HepG2 (cell line): Measurements from ENCODE around the gene ORM1. TPM values are rescaled to one million over a fixed set of nuclear protein-coding genes. Genes with fewer than 3 reads are reported as not detected.

Experiments used
- ATAC-seq: fragments of 200-7000 bp; cut with Tn5 transposase; 3 replicates; pipeline ENCODE4 v1.9.1; 2020; ENCODE audit warnings: mild to moderate bottlenecking, moderate library complexity
- BruUV-seq: library from RNA; stranded (reverse); fragments of 400-500 nt; replicated peaks from 2 replicates; lab custom pipeline; 2021; lab: Mats Ljungman, UMichigan
- CTCF ChIA-PET: fragments of 300-600 bp; formaldehyde crosslinking; extraction: SDS; loops from one replicate; lab custom pipeline; 2021; ENCODE audit warnings: low total read pairs, inconsistent platforms, low intra/inter-chr PET ratio; lab: Yijun Ruan, JAX
- POLR2A ChIA-PET: fragments of 350-600 bp; sonication (Branson Sonifier 250); formaldehyde crosslinking; loops from one replicate; lab custom pipeline; 2020; ENCODE audit warnings: antibody characterized with exemption, inconsistent platforms; lab: Yijun Ruan, JAX
- DNase-seq: peaks from one replicate; pipeline ENCODE4 v3.0.0-alpha.2; 2015; ENCODE audit warnings: low spot score
- FAIRE-seq: peaks from 3 replicates; lab custom pipeline; 2011; peaks lifted over from hg19 to GRCh38; lab: Jason Lieb, UNC
- H2AFZ ChIP-seq: one replicate; pipeline ENCODE4 v1.6.1; 2011; ENCODE audit warnings: low read length, inconsistent platforms
- H3K27ac ChIP-seq: fragments of 300-600 bp; 3 replicates; pipeline ENCODE4 v1.8.0; 2011; ENCODE audit warnings: mixed run types, mild to moderate bottlenecking, mixed read lengths, low read length, inconsistent platforms; ENCODE audit not compliant: insufficient read depth; ENCODE audit errors: extremely low read length
- H3K27me3 ChIP-seq, 2 experiments: fragments of 200-600 bp in 1 of 2; 2 replicates in 1 of 2; 3 replicates in 1 of 2; pipeline versions ENCODE4 v1.6.0 to v1.8.0; 2011; ENCODE audit warnings: low read length in 2 of 2, mild to moderate bottlenecking in 2 of 2, moderate library complexity in 2 of 2, inconsistent platforms in 1 of 2; ENCODE audit not compliant: insufficient read depth in 2 of 2, control insufficient read depth in 1 of 2
- H3K36me3 ChIP-seq, 2 experiments: fragments of 200-600 bp in 1 of 2; replicated peaks in 1 of 2; 2 replicates in 1 of 2; 3 replicates in 1 of 2; pipeline versions ENCODE4 v1.5.1 to v1.8.0; 2011; ENCODE audit warnings: low read length in 2 of 2, inconsistent platforms in 1 of 2; ENCODE audit not compliant: insufficient read depth in 2 of 2, control insufficient read depth in 1 of 2
- H3K4me1 ChIP-seq: 2 replicates; pipeline ENCODE4 v1.5.1; 2012; ENCODE audit warnings: low read length, inconsistent platforms; ENCODE audit not compliant: insufficient read depth
- H3K4me2 ChIP-seq: 2 replicates; pipeline ENCODE4 v1.6.0; 2011; ENCODE audit warnings: low read depth, low read length, inconsistent platforms
- H3K4me3 ChIP-seq, 3 experiments: fragments of 200-600 bp in 1 of 3; sonication (generic), shearing (Covaris generic) in 1 of 3; replicated peaks in 1 of 3; 2 replicates each; pipeline ENCODE4 v1.5.1; 2011 to 2016; ENCODE audit warnings: low read length in 3 of 3, inconsistent platforms in 2 of 3, low read depth in 2 of 3, mild to moderate bottlenecking in 2 of 3, control low read depth in 1 of 3, mixed read lengths in 1 of 3; ENCODE audit not compliant: insufficient read depth in 1 of 3
- H3K79me2 ChIP-seq: one replicate; pipeline ENCODE4 v1.6.1; 2011; ENCODE audit warnings: low read length, inconsistent platforms; ENCODE audit not compliant: insufficient read depth
- H3K9ac ChIP-seq: 2 replicates; pipeline ENCODE4 v1.6.0; 2011; ENCODE audit warnings: mild to moderate bottlenecking, low read depth, low read length, inconsistent platforms; ENCODE audit not compliant: insufficient read depth
- H3K9me3 ChIP-seq: 2 replicates; pipeline ENCODE4 v1.5.1; 2012; ENCODE audit warnings: mild to moderate bottlenecking, low read length
- H4K20me1 ChIP-seq: 2 replicates; pipeline ENCODE4 v1.6.0; 2011; ENCODE audit warnings: inconsistent platforms, mild to moderate bottlenecking, low read length, moderate library complexity; ENCODE audit not compliant: insufficient read depth
- GABPB1 ChIP-seq: IDR thresholded peaks from 2 replicates; pipeline ENCODE4 v1.6.1; 2016; ENCODE audit warnings: mild to moderate bottlenecking, missing genetic modification reagents, moderate library complexity, missing compliant biosample characterization
- MAFK ChIP-seq, 2 experiments: IDR thresholded peaks in 1 of 2; conservative IDR thresholded peaks in 1 of 2; 2 replicates each; pipeline ENCODE4 v1.6.1; 2011; ENCODE audit warnings: improper control_type of control experiment in 2 of 2, low read length in 2 of 2
- RBM22 ChIP-seq: fragments of 200-400 bp; formaldehyde crosslinking; optimal IDR thresholded peaks from 2 replicates; pipeline ENCODE3; 2017; ENCODE audit warnings: mild to moderate bottlenecking, low read length, moderate library complexity
- ZNF362 ChIP-seq: sonication (generic); formaldehyde crosslinking; IDR thresholded peaks from 2 replicates; pipeline ENCODE4 v1.4.0; 2020; ENCODE audit warnings: missing genetic modification reagents, mild to moderate bottlenecking, borderline replicate concordance
- WGBS: methylation state at CpG from one replicate; pipeline ENCODE4 v1.1.6; 2017; ENCODE audit warnings: low lambda C conversion rate; 5-methylcytosine and 5-hydroxymethylcytosine counted together
- in situ Hi-C: cut with HindIII; loops from 2 replicates; pipeline ENCODE4 v1.10.0; 2017; ENCODE audit warnings: low pct_unique_long_range_greater_than_20kb; ENCODE audit not compliant: extremely low pct_ligation_motif_present
- intact Hi-C: fragments of 100-400 bp; cut with micrococcal nuclease; formaldehyde crosslinking; loops from one replicate; pipeline ENCODE4 v1.10.0; 2022; ENCODE audit not compliant: unreplicated experiment
- polyA plus RNA-seq, 8 experiments: library from polyadenylated mRNA; depleted of rRNA in 3 of 8; stranded (reverse) in 7 of 8; unstranded in 1 of 8; fragments of >200 nt; fragmentation: Illumina TruSeq in 4 of 8; extraction: Trizol in 4 of 8; gene quantifications; 2 replicates each; pipeline versions ENCODE4 v1.2.1 to v1.2.3, GENCODE V29; 2011 to 2016; ENCODE audit warnings: low read depth in 4 of 8, missing spikeins in 1 of 8, mixed read lengths in 1 of 8; ENCODE audit not compliant: insufficient read depth in 1 of 8
- total RNA-seq, 5 experiments: library from RNA; depleted of rRNA; stranded (reverse); fragments of >200 nt; fragmentation: Illumina TruSeq; extraction: Trizol; gene quantifications; 2 replicates each; pipeline ENCODE4 v1.2.3, GENCODE V29; 2016; ENCODE audit warnings: low read depth in 1 of 5

The ORM1 gene
- total and polyA plus RNA-seq, 2 of the 13 experiments (the other 11 are each of a cell fraction or from before 2014, with no cell fraction given), result 699 to 1,180 TPM

GRCh38 chr9:114311571-114312512, 11.1 kb upstream of the ORM1 start:
- no peak overlapping the region for H3K4me2 ChIP-seq
- H4K20me1 ChIP-seq, result no peaks in the 10 kb centered on the region
- H3K79me2 ChIP-seq, result no peaks in the 10 kb centered on the region
- in situ Hi-C loops, result no loop called here
- H3K9me3 ChIP-seq, result no peaks in the 10 kb centered on the region
- TF ChIP-seq ZNF362 (CRISPR knock-in tag), result no peak
- TF ChIP-seq RBM22, result peak; percentile 32
- TF ChIP-seq MAFK (conservative IDR thresholded peaks at IDR 0.05 in 1 of 2, IDR thresholded peaks at IDR 0.05 in 1 of 2; ENCODE audit: low read length in 2 of 2), result peak; percentile 38 to 55; a peak in 2 of 4 replicates
- no peak for DNase-seq
- H3K4me1 ChIP-seq, result no peaks in the 10 kb centered on the region
- ChIA-PET POLR2A (no interaction called here), CTCF (no interaction called here)
- no peak for FAIRE-seq
- intact Hi-C loops, result no loop called here
- TSS peak; percentile 79 for BruUV-seq
- H3K27ac ChIP-seq, result no peak overlapping the region
- 96% methylated on average over 28 of the region's 28 CpGs for WGBS
- no peaks in the 10 kb centered on the region for H3K27me3 ChIP-seq
- ATAC-seq, result no peak
- H2AFZ ChIP-seq, result no peak overlapping the region
- H3K9ac ChIP-seq, result no peak overlapping the region
- peaks cover 29 to 38% of the 10 kb centered on the region in 2 experiments for H3K36me3 ChIP-seq
- H3K4me3 ChIP-seq, result no peak overlapping the region

DNA sequence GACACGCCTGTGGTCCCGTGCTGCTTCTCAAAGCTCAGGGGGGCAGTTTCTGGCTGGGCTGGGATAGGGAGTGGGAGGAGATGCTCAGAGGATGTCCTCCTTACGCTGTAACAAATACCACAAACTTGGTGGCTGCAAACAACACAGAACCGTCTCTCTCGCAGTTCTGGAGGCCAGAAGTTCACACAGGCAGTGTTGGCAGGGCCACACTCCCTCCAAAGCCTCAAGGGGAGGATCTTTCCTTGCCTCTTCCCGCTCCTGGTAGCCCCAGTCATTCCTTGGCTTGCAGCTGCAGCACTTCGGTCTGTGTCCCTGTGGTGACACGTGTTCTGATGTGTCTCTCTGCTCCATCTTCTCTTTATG, 10.4 kb upstream of the ORM1 start:
- H3K4me3 ChIP-seq, result no peak overlapping the region
- peaks cover under 1% of the 10 kb centered on the region for H3K4me1 ChIP-seq
- POLR2A ChIA-PET, result no interaction called here
- H3K9ac ChIP-seq, result no peak overlapping the region
- TF ChIP-seq GABPB1 (no peak), RBM22 (peak; percentile 92)
- peaks cover 23 to 31% of the 10 kb centered on the region in 2 experiments for H3K36me3 ChIP-seq
- H4K20me1 ChIP-seq, result no peaks in the 10 kb centered on the region
- CTCF ChIA-PET, result no interaction called here
- ATAC-seq (no peak), DNase-seq (no peak), FAIRE-seq (no peak)
- intact Hi-C loops (no loop called here), in situ Hi-C loops (no loop called here)
- WGBS, result 84% methylated on average over 8 of the region's 8 CpGs
- H3K27ac ChIP-seq, result no peak overlapping the region
- no peak overlapping the region for H3K4me2 ChIP-seq
- H3K79me2 ChIP-seq, result no peaks in the 10 kb centered on the region
- no peak overlapping the region for H2AFZ ChIP-seq
- no peaks in the 10 kb centered on the region for H3K9me3 ChIP-seq
- BruUV-seq, result no TSS peak
- no peaks in the 10 kb centered on the region for H3K27me3 ChIP-seq
